HT-29 (cell line): ENCODE data around the gene UBAC1. TPM values are rescaled to one million over a fixed set of nuclear protein-coding genes. Genes with fewer than 3 reads are reported as not detected.

Experiments used
- DNase-seq: peaks from one replicate; pipeline ENCODE4 v3.0.0-alpha.2; 2015; ENCODE audit warnings: low spot score
- total RNA-seq: library from RNA; depleted of rRNA; stranded (reverse); fragments of >200 nt; shearing (Covaris generic); gene quantifications from 2 replicates; pipeline ENCODE4 v1.2.3, GENCODE V29; 2014; rRNA removed

The UBAC1 gene, protein sequence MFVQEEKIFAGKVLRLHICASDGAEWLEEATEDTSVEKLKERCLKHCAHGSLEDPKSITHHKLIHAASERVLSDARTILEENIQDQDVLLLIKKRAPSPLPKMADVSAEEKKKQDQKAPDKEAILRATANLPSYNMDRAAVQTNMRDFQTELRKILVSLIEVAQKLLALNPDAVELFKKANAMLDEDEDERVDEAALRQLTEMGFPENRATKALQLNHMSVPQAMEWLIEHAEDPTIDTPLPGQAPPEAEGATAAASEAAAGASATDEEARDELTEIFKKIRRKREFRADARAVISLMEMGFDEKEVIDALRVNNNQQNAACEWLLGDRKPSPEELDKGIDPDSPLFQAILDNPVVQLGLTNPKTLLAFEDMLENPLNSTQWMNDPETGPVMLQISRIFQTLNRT
- 53.0 and 60.4 TPM in 2 replicates for total RNA-seq

DNA sequence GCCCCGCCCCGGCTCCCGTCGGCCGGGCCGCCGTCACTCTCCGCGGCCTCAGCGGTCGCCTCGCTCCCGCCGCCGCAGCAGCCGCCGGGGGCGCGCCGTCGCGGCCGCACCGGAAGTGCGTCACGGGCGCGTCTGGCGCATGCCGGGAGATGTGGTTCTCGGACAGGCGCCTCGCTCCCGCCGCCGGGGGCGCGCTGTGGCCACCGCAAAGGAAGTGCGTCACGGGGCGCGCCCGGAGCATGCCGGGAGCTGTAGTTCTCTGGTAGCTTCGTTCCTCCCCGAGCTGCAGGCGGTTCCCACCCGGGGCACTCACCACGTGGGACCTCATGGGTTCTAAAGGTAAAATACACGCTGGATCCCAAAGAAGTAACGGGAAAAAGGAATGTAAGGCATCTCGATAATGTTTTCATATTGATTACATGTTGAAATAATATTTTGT lies at the start of gene UBAC1:
Gene UBAC1, minus strand, starts transcription at position 97 of the 439 bp plus-strand sequence. CDS start 211 bp downstream, outside the sequence.
- peak; percentile 92 for DNase-seq

DNA sequence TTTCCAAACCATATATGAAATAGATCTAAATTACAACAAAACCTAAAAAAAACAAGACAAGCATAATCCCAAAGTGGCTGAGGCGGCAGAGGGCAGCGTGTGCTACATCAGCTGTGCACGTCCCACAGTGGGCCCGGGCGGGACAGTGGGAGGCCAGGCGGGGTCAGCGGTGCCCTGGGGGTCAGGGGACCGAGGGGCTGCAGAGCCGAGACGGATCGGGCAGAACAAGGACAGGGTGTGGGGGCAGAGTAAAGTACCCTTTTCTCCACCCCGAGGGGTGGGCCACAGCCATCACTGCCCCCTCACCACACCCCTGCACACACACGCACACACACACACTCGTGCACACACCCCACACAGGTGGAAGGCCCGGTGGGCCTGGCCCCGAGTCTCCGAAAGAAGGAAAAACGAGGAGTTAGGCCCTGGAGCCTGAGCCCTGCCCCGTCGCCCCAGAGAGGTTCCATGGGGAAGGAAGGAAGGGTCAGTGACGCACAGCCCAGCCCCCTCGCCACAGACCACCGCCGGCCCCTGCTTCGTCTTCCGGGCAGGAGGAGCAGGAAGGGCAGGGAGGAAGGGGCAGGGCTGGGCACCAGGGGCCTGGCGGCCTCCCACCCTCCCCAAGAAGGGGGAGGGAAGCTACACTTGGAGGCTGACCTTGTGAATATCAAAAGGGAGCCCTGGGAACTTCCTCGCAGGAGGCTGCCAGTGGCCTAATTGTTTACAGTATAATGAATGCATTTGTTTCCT lies 49.6 kb upstream of the UBAC1 start:
- no peak for DNase-seq

DNA sequence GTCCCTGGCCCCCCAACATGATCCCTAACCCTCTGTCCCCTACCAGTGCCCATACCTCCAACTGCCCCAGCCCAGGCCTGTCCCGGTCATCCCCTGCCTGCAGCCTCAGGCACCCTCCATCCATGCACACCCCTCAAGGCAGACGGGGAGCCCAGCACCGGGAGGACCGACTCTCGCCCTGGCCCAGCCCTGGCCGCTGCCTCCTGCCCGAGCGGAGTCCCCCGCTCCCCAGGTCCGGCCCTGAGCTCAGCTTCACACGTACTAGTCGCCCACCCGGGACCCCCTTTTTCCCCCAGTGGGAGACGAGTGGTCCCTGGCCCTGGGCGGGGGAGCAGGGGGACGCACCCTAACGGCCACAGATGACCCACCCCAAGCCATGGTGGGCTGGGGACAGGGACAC lies 49.0 kb upstream of the UBAC1 start:
- no peak for DNase-seq

DNA sequence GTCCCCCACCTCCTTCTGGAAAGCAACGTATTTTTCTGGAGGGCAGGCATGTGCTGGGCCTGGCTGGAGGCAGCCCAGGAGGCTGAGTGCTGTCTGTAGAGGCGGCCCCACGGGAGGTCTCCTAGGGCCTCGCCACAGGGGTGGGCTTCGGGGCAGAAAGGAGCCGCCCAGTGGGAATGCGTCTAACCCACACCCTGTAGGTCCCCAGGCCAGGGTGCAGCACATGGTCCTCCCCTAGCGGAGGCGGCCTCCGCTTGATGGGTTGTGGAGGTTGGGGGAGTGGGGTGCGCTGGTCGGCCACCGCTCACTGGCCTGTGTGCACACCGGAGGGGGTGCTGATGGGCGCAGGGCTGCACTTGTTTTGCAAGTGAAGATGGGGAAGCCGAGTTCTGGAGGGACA lies 48.3 kb upstream of the UBAC1 start:
- no peak for DNase-seq

DNA sequence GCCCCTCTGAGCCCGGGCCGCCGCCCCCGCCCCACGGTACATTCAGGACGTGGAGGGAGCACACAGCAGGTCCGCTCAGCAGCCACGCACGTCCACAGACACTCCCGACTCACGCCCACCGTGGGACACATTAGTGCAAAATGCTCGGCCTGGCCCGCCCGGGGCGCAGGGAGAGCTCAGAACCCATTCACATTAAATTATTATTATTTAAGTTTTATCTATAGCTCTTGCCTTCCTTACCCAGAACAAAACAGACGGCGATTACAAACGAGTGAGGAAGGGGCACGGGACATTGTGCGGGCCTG lies 47.5 kb upstream of the UBAC1 start:
- no peak for DNase-seq

DNA sequence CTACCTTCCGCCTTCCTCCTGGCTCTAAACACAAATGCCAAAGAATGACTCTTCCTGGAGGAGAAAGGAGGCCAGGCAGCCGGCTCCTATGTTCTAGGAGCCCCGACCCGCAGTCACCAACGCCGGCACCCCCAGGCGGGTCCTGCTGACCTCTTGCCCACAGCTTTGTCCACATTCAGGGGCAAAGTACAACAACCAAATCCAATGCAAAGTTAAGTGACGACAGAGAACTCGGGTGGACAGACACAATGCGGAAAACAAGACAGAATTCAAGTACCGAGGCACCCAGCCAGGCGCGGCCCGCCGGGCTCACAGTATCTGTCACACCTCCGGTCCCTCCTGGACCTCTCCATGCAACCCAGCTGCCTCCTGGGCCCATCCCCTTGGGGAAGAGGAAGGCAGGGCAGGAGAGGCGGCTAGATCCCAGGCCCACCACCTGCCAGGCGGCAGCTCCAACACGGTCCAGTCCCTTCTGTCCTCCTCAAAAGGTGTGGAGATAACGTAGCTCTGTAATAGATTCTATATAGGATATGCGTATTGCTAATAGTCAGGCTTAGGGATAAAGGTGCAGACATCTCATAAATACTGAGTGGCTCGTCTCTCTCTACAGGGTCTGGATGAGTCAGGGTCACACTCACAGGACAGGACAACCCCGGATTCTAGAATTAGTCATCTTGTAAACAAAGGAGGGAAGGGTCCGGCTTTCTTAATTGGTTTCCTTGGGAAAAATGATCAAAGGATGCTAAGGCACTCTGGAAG lies 46.9 kb upstream of the UBAC1 start:
- no peak for DNase-seq

DNA sequence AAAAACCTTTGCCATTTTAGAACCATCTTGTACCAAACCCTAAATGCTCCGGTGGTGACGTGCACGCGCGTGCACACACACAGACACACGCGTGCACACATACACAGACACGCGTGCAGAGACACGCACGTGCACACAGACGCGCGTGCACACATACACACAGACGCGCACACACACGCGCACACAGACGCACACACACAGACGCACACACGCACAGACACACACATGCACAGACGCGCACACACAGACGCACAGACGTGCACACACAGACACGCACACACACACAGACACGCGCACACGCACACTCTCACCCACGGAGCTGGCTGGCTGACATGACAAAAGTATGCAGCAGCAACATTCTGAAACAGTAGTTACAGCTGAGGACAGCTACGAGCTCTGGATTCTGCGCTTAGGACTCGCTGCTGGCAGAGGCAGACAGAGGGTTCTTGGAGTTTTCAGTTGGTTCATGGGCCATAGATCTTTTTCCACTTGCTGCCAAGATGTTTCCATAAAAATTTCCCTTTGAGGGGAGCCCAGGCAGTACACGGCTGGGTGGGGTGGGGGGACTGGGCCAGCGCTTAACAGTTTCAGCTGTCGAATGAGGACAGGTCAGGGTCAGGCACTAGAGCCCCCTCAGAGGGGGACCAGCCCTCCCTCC lies 46.2 kb upstream of the UBAC1 start:
- no peak for DNase-seq

DNA sequence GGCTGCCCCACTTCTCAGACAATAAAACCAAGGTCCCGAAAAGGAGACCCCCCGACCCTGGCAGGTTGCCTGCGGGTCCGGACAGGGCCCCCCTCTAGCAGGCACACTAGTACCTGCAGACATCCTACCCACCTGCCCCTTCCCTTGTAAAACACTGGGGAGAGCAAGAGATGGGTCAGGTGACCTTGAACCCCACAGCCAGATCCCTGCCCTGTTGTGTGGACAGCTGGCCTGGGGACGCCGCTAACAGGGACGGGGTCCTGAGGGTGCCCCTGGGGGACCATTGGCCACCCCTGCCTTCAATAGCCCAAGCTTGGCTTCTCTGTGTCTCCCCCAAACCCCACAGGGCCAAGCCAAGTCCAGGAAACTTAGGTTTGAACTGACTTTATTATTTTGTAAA lies 45.0 kb upstream of the UBAC1 start:
- no peak for DNase-seq

DNA sequence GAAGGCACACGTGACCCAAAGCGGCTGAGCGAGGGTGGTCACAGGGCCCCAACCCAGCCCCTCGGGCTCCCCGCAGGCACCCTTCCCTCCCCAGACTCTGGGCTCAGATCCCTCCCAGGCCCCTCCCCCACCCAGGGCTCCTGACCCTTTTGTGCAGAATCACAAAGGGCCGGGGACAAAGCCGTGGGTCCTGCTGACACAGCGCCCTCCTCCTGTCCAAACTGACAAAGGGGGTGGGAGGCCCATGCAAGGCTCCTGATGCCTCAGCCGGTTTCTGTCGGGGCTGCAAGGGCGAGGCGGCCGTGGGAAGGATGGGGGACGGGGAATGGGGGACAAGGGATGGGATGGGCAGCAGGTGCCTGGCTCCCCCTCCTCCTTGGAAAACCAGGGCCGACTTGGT lies 43.5 kb upstream of the UBAC1 start:
- no peak for DNase-seq

DNA sequence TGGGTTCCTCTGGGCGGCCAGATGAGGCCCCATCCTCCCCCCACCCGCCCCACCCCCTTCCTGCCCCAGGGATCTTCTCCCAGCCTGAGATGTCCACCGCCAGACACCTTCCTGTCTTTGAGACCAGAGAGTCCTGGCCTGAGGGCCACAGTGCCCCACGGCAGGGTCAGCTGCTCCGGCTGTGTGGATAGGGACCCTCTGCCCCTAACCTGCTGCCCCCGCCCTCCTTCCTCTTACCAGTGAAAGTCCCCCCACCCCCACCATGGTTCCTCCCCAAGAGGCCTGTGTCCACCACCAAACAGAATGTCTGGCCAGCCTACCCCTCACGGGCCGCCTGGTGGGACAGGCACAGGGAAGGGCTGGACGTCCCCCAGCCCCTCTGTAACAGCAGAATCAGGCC lies 43.0 kb upstream of the UBAC1 start:
- DNase-seq: no peak

DNA sequence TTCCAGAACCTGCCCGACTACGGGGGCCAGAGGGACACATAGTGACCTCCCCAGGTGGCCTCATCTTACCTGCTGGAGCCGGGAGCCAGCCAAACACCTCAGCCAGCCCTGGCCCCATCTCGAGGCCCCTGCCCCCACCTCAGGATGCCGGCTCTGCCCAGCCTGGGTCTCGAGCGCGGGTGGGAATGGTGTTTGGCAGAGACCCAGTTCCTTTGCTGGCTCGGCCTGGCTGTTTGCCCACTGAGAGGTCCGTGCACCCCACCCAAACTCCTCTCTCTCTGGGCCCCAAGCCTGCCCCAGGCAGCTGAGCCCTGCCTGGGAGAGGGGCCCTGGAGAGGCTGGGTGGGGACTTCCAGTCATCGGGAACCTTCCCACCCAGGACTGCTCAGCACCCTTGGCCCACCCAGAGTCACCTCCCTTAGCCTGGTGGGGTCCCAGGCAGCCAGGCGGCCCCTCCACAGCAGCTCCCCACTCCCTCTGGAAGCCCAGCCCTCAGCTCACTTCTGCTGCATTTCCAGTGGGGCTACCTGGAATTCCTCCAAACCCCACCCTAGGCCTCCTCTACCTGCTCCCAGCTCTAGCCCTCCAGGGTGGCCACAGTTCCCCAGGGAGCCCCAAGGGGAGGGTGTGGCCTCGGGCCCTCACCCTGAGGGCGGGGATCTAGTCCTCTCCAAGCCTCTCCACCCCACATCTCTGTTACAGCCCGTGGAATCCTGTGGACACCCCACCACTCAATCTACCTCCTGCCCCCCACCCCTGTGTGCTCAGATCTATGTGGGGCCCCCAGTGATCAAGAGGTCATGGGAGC lies 42.4 kb upstream of the UBAC1 start:
- no peak for DNase-seq

DNA sequence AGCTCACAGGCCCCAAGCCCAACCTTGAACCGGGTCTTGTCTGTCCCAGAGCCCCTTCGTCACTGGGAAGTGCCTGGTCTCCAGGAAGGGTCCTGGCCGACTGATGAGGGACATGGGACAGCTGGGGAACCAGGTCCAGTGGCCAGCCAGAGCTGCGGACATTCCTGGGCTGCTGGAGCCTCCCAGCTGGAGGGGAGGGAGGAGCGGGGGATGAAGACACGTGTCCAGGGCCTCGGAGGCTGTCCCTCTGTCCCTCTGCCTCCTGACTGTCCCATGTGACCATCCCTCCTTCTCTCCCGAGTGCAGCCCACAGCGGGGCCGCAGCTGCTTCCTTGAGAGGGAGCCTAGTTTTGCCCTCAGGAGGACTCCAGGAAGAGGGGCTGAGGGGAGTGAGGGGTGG lies 41.7 kb upstream of the UBAC1 start:
- DNase-seq: no peak

DNA sequence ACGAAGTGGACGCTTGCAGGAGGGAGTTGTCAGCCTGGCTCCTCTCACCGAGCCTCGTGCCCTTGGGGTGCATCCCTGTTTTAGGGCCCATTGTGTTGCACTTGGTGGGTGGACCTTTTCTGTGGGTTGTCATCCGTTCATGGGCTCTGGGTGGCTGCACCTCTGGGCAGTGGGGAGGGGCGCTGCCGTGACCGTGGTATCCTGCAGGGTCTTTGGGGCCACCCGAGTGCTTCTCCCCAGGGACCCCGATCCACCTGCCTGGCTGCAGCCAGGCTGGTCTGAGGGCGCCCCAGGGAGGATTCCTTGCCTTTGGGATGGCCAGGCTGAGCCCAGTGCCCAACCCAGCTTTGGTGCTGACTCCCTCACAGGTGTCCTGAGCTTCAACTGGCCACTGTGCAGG lies 41.0 kb upstream of the UBAC1 start:
- DNase-seq: no peak

DNA sequence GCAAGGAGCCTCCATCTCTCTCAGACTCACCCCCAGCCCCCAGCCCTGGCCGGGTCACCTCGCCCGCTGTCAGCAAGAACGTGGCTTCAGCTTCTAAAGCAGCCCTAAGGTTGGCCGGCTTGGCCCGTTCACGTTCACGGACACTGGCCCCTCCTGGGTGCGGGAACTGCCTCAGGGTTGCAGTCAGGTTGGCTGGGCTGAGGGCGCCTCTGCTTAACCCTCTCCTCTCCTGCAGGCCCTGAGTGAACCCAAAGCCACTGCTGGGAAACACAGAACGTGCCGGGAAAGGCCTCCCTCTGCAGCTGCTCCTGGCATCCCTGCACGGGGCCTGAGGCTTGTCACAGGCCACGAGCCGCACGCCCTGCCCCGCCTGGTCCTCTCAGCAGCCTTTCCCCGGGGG lies 40.1 kb upstream of the UBAC1 start:
- no peak for DNase-seq

DNA sequence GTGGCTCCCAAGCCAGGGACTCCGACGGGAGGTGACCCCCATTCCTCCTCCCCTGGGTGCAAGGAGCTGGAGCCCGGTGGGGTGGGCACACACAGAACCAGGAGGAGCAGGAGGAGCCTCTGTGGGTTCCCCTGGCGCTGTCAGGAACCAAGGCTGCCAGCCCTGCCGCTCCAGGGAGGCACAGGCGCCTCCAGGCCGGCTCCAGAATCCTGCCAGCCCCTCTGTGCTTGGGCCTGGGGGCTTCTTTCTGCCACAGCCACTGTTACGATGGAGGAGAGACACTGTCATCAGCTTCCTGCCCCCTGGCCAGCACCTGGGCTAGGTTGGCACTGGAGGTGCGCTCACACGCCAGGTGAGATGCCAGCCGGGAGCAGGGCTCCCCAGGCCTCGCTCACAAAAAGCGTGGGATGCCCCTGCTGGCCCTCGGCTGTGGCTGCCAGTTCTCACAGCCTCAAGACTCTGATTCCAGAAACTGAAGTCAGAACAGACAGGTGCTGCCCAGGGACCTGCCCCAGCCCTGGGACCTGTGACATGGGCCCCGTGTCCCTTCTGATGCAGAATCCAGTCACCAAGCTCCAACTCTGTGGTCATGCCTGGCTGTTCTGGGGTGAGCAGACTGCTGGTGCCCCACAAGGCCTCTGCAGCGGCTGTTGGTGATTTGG lies 37.4 kb upstream of the UBAC1 start:
- DNase-seq: no peak

DNA sequence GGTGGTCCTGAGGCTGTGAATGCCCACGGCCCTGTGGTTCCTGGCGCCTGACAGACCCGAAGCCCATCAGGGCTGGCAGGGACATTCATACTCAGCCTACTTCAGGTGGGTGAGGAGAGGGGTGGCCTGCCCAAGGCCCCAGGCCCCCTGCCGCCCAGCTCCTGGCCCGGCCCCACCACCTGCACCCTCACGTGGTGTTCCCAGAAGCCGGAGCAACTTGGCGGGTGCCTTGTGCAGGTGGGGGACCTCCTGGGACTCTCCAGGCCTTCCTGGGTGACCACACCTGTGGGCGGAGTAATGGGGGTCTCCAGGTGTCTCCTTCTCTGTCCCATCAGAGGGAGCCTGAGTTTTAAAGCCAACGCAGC lies 36.8 kb upstream of the UBAC1 start:
- no peak for DNase-seq

DNA sequence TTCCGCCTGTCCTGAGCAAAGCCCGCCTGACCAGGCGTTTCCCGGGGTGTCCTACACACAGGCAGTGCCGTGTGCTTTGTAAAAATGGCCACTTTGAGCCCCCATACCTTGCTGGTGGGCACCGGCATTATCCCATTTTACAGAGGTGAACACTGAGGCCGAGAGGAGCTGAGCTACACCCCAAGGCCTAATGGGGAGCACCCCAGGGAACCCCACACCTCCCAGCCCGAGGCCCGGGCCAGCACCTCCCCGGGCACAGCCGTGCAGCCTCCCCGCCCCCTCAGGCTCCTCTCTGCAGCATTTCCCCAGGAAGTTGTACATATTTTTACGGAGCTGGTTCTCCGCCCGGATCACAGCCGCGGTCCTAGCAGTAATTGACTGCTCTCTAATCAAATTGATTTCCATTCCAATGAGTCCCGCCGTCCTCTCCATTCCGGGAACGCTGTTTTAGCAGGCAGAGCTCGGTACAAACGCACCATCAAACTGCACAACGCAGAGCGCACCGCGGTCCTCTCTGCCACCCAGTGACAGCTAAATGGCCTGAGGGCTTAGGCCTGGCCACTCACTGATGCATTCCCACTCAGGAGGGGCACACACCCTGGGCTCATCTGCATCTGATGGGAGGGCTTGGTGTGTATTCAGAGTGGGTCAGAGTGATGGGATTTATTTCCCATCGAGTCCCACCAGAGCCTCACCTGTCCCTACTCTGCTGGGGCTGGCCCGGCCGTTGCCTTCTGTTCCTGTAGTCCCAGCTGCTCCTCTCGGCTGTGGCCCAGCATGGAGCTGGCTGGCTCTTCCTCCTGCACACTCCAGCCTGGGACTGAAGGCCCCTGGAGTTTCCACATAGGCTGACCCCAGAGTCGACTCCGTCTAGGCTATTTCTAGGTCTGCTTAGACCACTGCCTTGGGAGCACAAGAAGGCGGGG lies 36.2 kb upstream of the UBAC1 start:
- no peak for DNase-seq

DNA sequence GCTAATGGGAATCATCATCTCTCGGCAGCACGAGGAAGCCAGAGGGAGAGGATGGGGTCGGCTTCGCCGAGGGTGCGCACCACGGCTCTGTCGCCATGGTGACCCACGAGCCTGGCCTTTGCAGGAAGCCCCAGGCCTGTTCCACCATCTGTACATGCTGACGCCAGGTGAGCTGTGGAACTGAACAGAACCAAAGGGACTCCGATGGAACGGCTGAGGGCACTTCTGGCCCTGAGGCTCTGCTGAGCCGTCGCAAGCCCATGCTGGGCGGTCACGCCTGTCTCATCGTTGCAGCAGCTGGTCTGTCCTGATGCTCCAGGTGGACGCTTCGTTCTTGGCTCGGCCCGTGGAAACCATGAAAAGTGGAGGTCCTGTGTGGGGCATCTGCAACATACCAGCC lies 34.6 kb upstream of the UBAC1 start:
- no peak for DNase-seq

DNA sequence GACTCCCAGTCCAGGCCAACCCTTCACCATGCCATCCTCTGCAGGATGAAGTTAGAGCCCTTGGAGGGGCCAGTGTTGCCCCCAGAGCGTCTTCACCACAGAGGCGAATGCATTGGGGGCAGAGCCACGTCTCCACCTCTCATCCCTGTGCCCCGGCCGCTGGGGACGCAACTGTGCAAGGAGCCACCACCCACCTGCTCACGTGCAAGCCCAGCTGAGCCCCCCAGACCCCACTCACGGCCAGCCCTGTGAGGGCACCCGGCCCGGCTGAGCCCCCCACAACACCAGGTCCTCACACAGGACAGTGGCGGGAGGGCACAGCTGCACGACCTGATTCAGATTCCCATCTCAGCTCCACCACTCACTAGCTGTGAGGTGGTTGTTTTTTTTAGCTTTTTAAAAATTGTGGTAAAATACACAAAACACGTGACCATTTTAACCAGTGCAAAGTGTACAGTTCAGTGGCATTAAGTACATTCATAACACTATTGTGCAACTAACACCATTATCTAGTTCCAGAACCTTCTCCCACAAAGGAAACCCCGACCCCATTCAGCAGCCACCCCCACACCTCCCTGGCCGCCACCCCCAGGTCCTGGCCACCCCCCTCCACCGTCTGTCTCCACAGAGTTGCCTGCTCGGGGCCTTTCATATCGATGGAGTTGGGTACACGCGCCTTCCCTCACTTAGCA lies 33.5 kb upstream of the UBAC1 start:
- DNase-seq: no peak
